HG03025 (cell line): ENCODE results near the gene MAP4K2.
"Not testable (repeated sequence)": the region's sequence is repeated elsewhere in the genome, so short reads cannot be mapped to it uniquely, and the experiment has no call there.

Experiments
- ATAC-seq: cut with Tn5 transposase; IDR thresholded peaks from one replicate; pipeline ENCODE4 v1.9.1; 2021; ENCODE audit warnings: mild to moderate bottlenecking, moderate library complexity; ENCODE audit not compliant: unreplicated experiment, low FRiP score

The MAP4K2 gene

GRCh38 chr11:64803158-64803845 lies at the start of gene MAP4K2:
Gene MAP4K2 (minus strand): TSS chr11:64803214. CDS start chr11:64803149, 65 bp downstream.
- no peak for ATAC-seq

GRCh38 chr11:64851831-64852351 lies 48.9 kb upstream of the MAP4K2 start:
- ATAC-seq = no peak

- peak; percentile 54 for ATAC-seq
Measured at GRCh38 chr11:64850979-64851567, 48.1 kb upstream of the MAP4K2 start.

GRCh38 chr11:64849598-64850356 lies 46.8 kb upstream of the MAP4K2 start:
- no peak for ATAC-seq

GRCh38 chr11:64848826-64849597 lies 46.0 kb upstream of the MAP4K2 start:
- ATAC-seq = no peak

GRCh38 chr11:64848214-64848825 lies 45.3 kb upstream of the MAP4K2 start:
- no peak for ATAC-seq

GRCh38 chr11:64846998-64847666 lies 44.1 kb upstream of the MAP4K2 start:
- no peak for ATAC-seq

GRCh38 chr11:64845776-64846129 lies 42.7 kb upstream of the MAP4K2 start:
- not testable (repeated sequence) for ATAC-seq

- ATAC-seq = no peak
Measured at GRCh38 chr11:64845129-64845775, 42.2 kb upstream of the MAP4K2 start.

GRCh38 chr11:64844330-64845128 lies 41.5 kb upstream of the MAP4K2 start, which contains the start of gene CDC42BPG:
Gene CDC42BPG (minus strand): TSS chr11:64844653. CDS start chr11:64844569, 84 bp downstream.
- ATAC-seq = no peak

GRCh38 chr11:64843686-64844329 lies 40.8 kb upstream of the MAP4K2 start:
- ATAC-seq = no peak

- no peak for ATAC-seq
Measured at GRCh38 chr11:64842851-64843685, 40.1 kb upstream of the MAP4K2 start.

- no peak for ATAC-seq
Measured at GRCh38 chr11:64842366-64842759, 39.3 kb upstream of the MAP4K2 start.

GRCh38 chr11:64841592-64842365 lies 38.8 kb upstream of the MAP4K2 start:
- no peak for ATAC-seq

GRCh38 chr11:64839887-64840782 lies 37.1 kb upstream of the MAP4K2 start:
- no peak for ATAC-seq
